HepG2 (cell line): ENCODE results near the gene CECR2. TPM values are rescaled to one million over a fixed set of nuclear protein-coding genes. Genes with fewer than 3 reads are reported as not detected.

Experiments
- ATAC-seq: fragments of 200-7000 bp; cut with Tn5 transposase; 3 replicates; pipeline ENCODE4 v1.9.1; 2020; ENCODE audit warnings: mild to moderate bottlenecking, moderate library complexity
- BruUV-seq: library from RNA; stranded (reverse); fragments of 400-500 nt; replicated peaks from 2 replicates; lab custom pipeline; 2021; lab: Mats Ljungman, UMichigan
- CTCF ChIA-PET: fragments of 300-600 bp; formaldehyde crosslinking; extraction: SDS; loops from one replicate; lab custom pipeline; 2021; ENCODE audit warnings: low total read pairs, inconsistent platforms, low intra/inter-chr PET ratio; lab: Yijun Ruan, JAX
- POLR2A ChIA-PET: fragments of 350-600 bp; sonication (Branson Sonifier 250); formaldehyde crosslinking; loops from one replicate; lab custom pipeline; 2020; ENCODE audit warnings: antibody characterized with exemption, inconsistent platforms; lab: Yijun Ruan, JAX
- DNase-seq: peaks from one replicate; pipeline ENCODE4 v3.0.0-alpha.2; 2015; ENCODE audit warnings: low spot score
- FAIRE-seq: peaks from 3 replicates; lab custom pipeline; 2011; peaks lifted over from hg19 to GRCh38; lab: Jason Lieb, UNC
- H2AFZ ChIP-seq: one replicate; pipeline ENCODE4 v1.6.1; 2011; ENCODE audit warnings: low read length, inconsistent platforms
- H3K27ac ChIP-seq: fragments of 300-600 bp; 3 replicates; pipeline ENCODE4 v1.8.0; 2011; ENCODE audit warnings: mixed run types, mild to moderate bottlenecking, mixed read lengths, low read length, inconsistent platforms; ENCODE audit not compliant: insufficient read depth; ENCODE audit errors: extremely low read length
- H3K27me3 ChIP-seq, 2 experiments: fragments of 200-600 bp in 1 of 2; 2 replicates in 1 of 2; 3 replicates in 1 of 2; pipeline versions ENCODE4 v1.6.0 to v1.8.0; 2011; ENCODE audit warnings: low read length in 2 of 2, mild to moderate bottlenecking in 2 of 2, moderate library complexity in 2 of 2, inconsistent platforms in 1 of 2; ENCODE audit not compliant: insufficient read depth in 2 of 2, control insufficient read depth in 1 of 2
- H3K36me3 ChIP-seq, 2 experiments: fragments of 200-600 bp in 1 of 2; replicated peaks in 1 of 2; 2 replicates in 1 of 2; 3 replicates in 1 of 2; pipeline versions ENCODE4 v1.5.1 to v1.8.0; 2011; ENCODE audit warnings: low read length in 2 of 2, inconsistent platforms in 1 of 2; ENCODE audit not compliant: insufficient read depth in 2 of 2, control insufficient read depth in 1 of 2
- H3K4me1 ChIP-seq: 2 replicates; pipeline ENCODE4 v1.5.1; 2012; ENCODE audit warnings: low read length, inconsistent platforms; ENCODE audit not compliant: insufficient read depth
- H3K4me2 ChIP-seq: 2 replicates; pipeline ENCODE4 v1.6.0; 2011; ENCODE audit warnings: low read depth, low read length, inconsistent platforms
- H3K4me3 ChIP-seq, 3 experiments: fragments of 200-600 bp in 1 of 3; sonication (generic), shearing (Covaris generic) in 1 of 3; replicated peaks in 1 of 3; 2 replicates each; pipeline ENCODE4 v1.5.1; 2011 to 2016; ENCODE audit warnings: low read length in 3 of 3, inconsistent platforms in 2 of 3, low read depth in 2 of 3, mild to moderate bottlenecking in 2 of 3, control low read depth in 1 of 3, mixed read lengths in 1 of 3; ENCODE audit not compliant: insufficient read depth in 1 of 3
- H3K79me2 ChIP-seq: one replicate; pipeline ENCODE4 v1.6.1; 2011; ENCODE audit warnings: low read length, inconsistent platforms; ENCODE audit not compliant: insufficient read depth
- H3K9ac ChIP-seq: 2 replicates; pipeline ENCODE4 v1.6.0; 2011; ENCODE audit warnings: mild to moderate bottlenecking, low read depth, low read length, inconsistent platforms; ENCODE audit not compliant: insufficient read depth
- H3K9me3 ChIP-seq: 2 replicates; pipeline ENCODE4 v1.5.1; 2012; ENCODE audit warnings: mild to moderate bottlenecking, low read length
- H4K20me1 ChIP-seq: 2 replicates; pipeline ENCODE4 v1.6.0; 2011; ENCODE audit warnings: inconsistent platforms, mild to moderate bottlenecking, low read length, moderate library complexity; ENCODE audit not compliant: insufficient read depth
- CEBPG ChIP-seq: IDR thresholded peaks from 2 replicates; pipeline ENCODE4 v1.6.1; 2016
- GTF3A ChIP-seq: sonication (generic); formaldehyde crosslinking; conservative IDR thresholded peaks from 2 replicates; pipeline ENCODE4 v1.4.0; 2020; ENCODE audit warnings: mild to moderate bottlenecking, missing genetic modification reagents
- HMG20A ChIP-seq: IDR thresholded peaks from 2 replicates; pipeline ENCODE4 v1.6.1; 2016; ENCODE audit warnings: borderline replicate concordance
- HOXD1 ChIP-seq: sonication (generic); formaldehyde crosslinking; IDR thresholded peaks from 2 replicates; pipeline ENCODE4 v1.5.0; 2020; ENCODE audit warnings: missing genetic modification reagents
- MIXL1 ChIP-seq: IDR thresholded peaks from 2 replicates; pipeline ENCODE4 v1.6.1; 2016
- MTF1 ChIP-seq: sonication (generic); formaldehyde crosslinking; IDR thresholded peaks from 2 replicates; pipeline ENCODE4 v1.5.0; 2020; ENCODE audit warnings: missing genetic modification reagents
- NFYB ChIP-seq: sonication (generic); formaldehyde crosslinking; IDR thresholded peaks from 2 replicates; pipeline ENCODE4 v1.4.0; 2020; ENCODE audit warnings: missing genetic modification reagents
- SNAPC2 ChIP-seq: sonication (generic); formaldehyde crosslinking; IDR thresholded peaks from 2 replicates; pipeline ENCODE4 v1.8.1; 2022; ENCODE audit warnings: mild to moderate bottlenecking, missing genetic modification reagents
- TAF1 ChIP-seq: sonication (generic); formaldehyde crosslinking; IDR thresholded peaks from 2 replicates; pipeline ENCODE4 v1.4.0; 2020; ENCODE audit warnings: missing genetic modification reagents
- THAP11 ChIP-seq: IDR thresholded peaks from 2 replicates; pipeline ENCODE4 v1.6.1; 2016; ENCODE audit warnings: missing biosample characterization, missing genetic modification reagents
- ZNF354B ChIP-seq: sonication (generic); formaldehyde crosslinking; IDR thresholded peaks from 2 replicates; pipeline ENCODE4 v1.8.0; 2022; ENCODE audit warnings: mild to moderate bottlenecking, missing genetic modification reagents
- ZNF619 ChIP-seq: sonication (generic); formaldehyde crosslinking; IDR thresholded peaks from 2 replicates; pipeline ENCODE4 v1.4.0; 2020; ENCODE audit warnings: mild to moderate bottlenecking, missing genetic modification reagents
- ZNF777 ChIP-seq: sonication (generic); formaldehyde crosslinking; IDR thresholded peaks from 2 replicates; pipeline ENCODE4 v1.4.0; 2020; ENCODE audit warnings: missing genetic modification reagents
- ZNF839 ChIP-seq: sonication (generic); formaldehyde crosslinking; IDR thresholded peaks from 2 replicates; pipeline ENCODE4 v1.4.0; 2020; ENCODE audit warnings: missing genetic modification reagents, mild to moderate bottlenecking, borderline replicate concordance
- WGBS: methylation state at CpG from one replicate; pipeline ENCODE4 v1.1.6; 2017; ENCODE audit warnings: low lambda C conversion rate; 5-methylcytosine and 5-hydroxymethylcytosine counted together
- in situ Hi-C: cut with HindIII; loops from 2 replicates; pipeline ENCODE4 v1.10.0; 2017; ENCODE audit warnings: low pct_unique_long_range_greater_than_20kb; ENCODE audit not compliant: extremely low pct_ligation_motif_present
- intact Hi-C: fragments of 100-400 bp; cut with micrococcal nuclease; formaldehyde crosslinking; loops from one replicate; pipeline ENCODE4 v1.10.0; 2022; ENCODE audit not compliant: unreplicated experiment
- polyA plus RNA-seq, 8 experiments: library from polyadenylated mRNA; depleted of rRNA in 3 of 8; stranded (reverse) in 7 of 8; unstranded in 1 of 8; fragments of >200 nt; fragmentation: Illumina TruSeq in 4 of 8; extraction: Trizol in 4 of 8; gene quantifications; 2 replicates each; pipeline versions ENCODE4 v1.2.1 to v1.2.3, GENCODE V29; 2011 to 2016; ENCODE audit warnings: low read depth in 4 of 8, missing spikeins in 1 of 8, mixed read lengths in 1 of 8; ENCODE audit not compliant: insufficient read depth in 1 of 8
- total RNA-seq, 5 experiments: library from RNA; depleted of rRNA; stranded (reverse); fragments of >200 nt; fragmentation: Illumina TruSeq; extraction: Trizol; gene quantifications; 2 replicates each; pipeline ENCODE4 v1.2.3, GENCODE V29; 2016; ENCODE audit warnings: low read depth in 1 of 5
- TF ChIP-seq, protein P1 (sequence below): sonication (generic); formaldehyde crosslinking; IDR thresholded peaks from 2 replicates; pipeline ENCODE4 v1.5.0; 2020; ENCODE audit warnings: missing genetic modification reagents

CECR2 gene
- total and polyA plus RNA-seq, 2 of the 13 experiments (the other 11 are each of a cell fraction or from before 2014, with no cell fraction given) = not detected

- TF ChIP-seq, protein P1, sequence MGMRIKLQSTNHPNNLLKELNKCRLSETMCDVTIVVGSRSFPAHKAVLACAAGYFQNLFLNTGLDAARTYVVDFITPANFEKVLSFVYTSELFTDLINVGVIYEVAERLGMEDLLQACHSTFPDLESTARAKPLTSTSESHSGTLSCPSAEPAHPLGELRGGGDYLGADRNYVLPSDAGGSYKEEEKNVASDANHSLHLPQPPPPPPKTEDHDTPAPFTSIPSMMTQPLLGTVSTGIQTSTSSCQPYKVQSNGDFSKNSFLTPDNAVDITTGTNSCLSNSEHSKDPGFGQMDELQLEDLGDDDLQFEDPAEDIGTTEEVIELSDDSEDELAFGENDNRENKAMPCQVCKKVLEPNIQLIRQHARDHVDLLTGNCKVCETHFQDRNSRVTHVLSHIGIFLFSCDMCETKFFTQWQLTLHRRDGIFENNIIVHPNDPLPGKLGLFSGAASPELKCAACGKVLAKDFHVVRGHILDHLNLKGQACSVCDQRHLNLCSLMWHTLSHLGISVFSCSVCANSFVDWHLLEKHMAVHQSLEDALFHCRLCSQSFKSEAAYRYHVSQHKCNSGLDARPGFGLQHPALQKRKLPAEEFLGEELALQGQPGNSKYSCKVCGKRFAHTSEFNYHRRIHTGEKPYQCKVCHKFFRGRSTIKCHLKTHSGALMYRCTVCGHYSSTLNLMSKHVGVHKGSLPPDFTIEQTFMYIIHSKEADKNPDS (CRISPR knock-in tag) = no peak
- TF ChIP-seq HOXD1 (CRISPR knock-in tag) (no peak), THAP11 (CRISPR knock-in tag) (no peak), ZNF619 (CRISPR knock-in tag) (no peak), MIXL1 (CRISPR knock-in tag) (no peak)
- TF ChIP-seq, all 625 proteins: peak for 0
Measured at GRCh38 chr22:17331690-17332089, 37.6 kb upstream of the CECR2 start (continued).

DNA sequence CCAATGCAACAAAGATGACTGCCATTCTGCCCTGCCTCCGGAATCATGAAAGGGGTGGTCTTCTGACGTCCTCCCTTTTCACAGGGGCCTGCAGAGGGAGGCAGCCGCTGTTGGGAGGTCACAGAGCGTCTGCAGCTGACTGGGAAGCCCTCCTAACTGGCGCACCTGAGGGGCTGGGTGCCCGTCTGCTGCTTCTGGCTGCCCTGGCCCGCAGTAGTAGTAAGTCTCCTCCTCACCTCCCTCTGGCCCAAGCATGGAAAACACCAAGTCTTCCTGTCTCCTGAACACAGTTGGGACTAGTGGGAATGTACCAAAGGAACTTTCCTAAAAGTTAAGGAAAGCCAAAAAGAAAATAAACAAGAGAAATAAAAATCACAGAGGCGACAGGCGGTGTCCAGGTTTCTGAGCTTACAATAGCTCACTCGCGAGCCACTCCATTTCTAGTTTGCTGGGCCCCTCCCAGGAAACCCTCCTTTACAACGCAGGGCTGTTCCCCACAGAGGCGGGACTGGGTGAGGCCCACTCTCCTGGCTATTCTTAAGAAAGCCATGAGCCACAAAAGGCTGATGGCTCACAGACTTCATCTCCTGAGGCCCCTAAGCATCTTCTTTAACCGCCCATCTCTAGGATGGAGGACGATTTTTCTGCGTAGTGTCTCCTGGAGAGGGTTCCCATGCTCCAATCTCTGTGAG is 37.0 kb upstream of the CECR2 start:
- ChIA-PET POLR2A (no interaction called here), CTCF (no interaction called here)
- Histone ChIP-seq H3K27ac (no peak overlapping the region), H4K20me1 (no peaks in the 10 kb centered on the region), H3K79me2 (no peaks in the 10 kb centered on the region), H2AFZ (no peak overlapping the region), H3K36me3 (no peaks in the 10 kb centered on the region), H3K4me3 (no peak overlapping the region), H3K9me3 (no peaks in the 10 kb centered on the region), H3K4me2 (no peak overlapping the region), H3K4me1 (no peaks in the 10 kb centered on the region), H3K9ac (no peak overlapping the region), H3K27me3 (peaks cover 0 to 14% of the 10 kb centered on the region in 2 experiments; a peak in 1 of 5 replicates)
- TF ChIP-seq ZNF354B (CRISPR knock-in tag) = no peak
- TF ChIP-seq GTF3A = no peak
- no peak for TF ChIP-seq TAF1 (CRISPR knock-in tag)
- no peak for TF ChIP-seq MTF1 (CRISPR knock-in tag)
- TF ChIP-seq SNAPC2 = no peak
- no peak for TF ChIP-seq CEBPG (CRISPR knock-in tag)
- TF ChIP-seq ZNF777 (CRISPR knock-in tag) = no peak
- no peak for TF ChIP-seq HMG20A
- TF ChIP-seq ZNF839 (CRISPR knock-in tag) = no peak
- TF ChIP-seq NFYB (CRISPR knock-in tag) = no peak
- no TSS peak for BruUV-seq
- 54% methylated on average over 14 of the region's 16 CpGs for WGBS
- no peak for ATAC-seq
- in situ Hi-C loops (no loop called here), intact Hi-C loops (no loop called here)
- no peak for FAIRE-seq
- DNase-seq = no peak
